MG63 (cell line): ENCODE data around the gene GPRC5A. TPM values are rescaled to one million over a fixed set of nuclear protein-coding genes. Genes with fewer than 3 reads are reported as not detected.

Experiments
- DNase-seq: peaks from one replicate; pipeline ENCODE4 v3.0.0-alpha.2; 2020
- H3K27me3 ChIP-seq: fragments of 250-450 bp; sonication (Bioruptor Pico); 2 replicates; pipeline ENCODE4 v1.5.1; 2020; ENCODE audit warnings: mild to moderate bottlenecking, moderate library complexity
- H3K36me3 ChIP-seq: fragments of 250-450 bp; sonication (Bioruptor Pico); 2 replicates; pipeline ENCODE4 v1.5.1; 2020; ENCODE audit warnings: mild to moderate bottlenecking, moderate library complexity
- H3K4me3 ChIP-seq: fragments of 250-450 bp; sonication (Bioruptor Pico); 2 replicates; pipeline ENCODE4 v1.5.1; 2020; ENCODE audit warnings: mild to moderate bottlenecking, moderate library complexity
- H3K9me3 ChIP-seq: fragments of 250-450 bp; sonication (Bioruptor Pico); 2 replicates; pipeline ENCODE4 v1.5.1; 2020; ENCODE audit warnings: mild to moderate bottlenecking, moderate library complexity
- total RNA-seq: library from RNA; depleted of rRNA; stranded (reverse); fragments of >200 nt; shearing (Covaris generic); gene quantifications from 2 replicates; pipeline ENCODE4 v1.2.3, GENCODE V29; 2014; ENCODE audit warnings: low replicate concordance

The GPRC5A gene
- total RNA-seq, 1 experiment from 2014 or later: 11.0 TPM

GRCh38 chr12:12922978-12923377, 31.6 kb downstream of the GPRC5A start:
- H3K4me3 ChIP-seq: no peak overlapping the region
- H3K9me3 ChIP-seq: no peaks in the 10 kb centered on the region
- peaks cover 7% of the 10 kb centered on the region; the same call in 1 of the 2 replicates for H3K36me3 ChIP-seq
- no peak for DNase-seq
- no peaks in the 10 kb centered on the region for H3K27me3 ChIP-seq

- peaks cover 7% of the 10 kb centered on the region; the same call in 1 of the 2 replicates for H3K36me3 ChIP-seq
- no peak overlapping the region for H3K4me3 ChIP-seq
- H3K9me3 ChIP-seq: no peaks in the 10 kb centered on the region
- no peaks in the 10 kb centered on the region for H3K27me3 ChIP-seq
- DNase-seq: no peak
Measured at GRCh38 chr12:12924169-12924568, 32.8 kb downstream of the GPRC5A start.

- H3K9me3 ChIP-seq: no peaks in the 10 kb centered on the region
- no peaks in the 10 kb centered on the region for H3K36me3 ChIP-seq
- H3K4me3 ChIP-seq: no peak overlapping the region
- DNase-seq: no peak
- no peaks in the 10 kb centered on the region for H3K27me3 ChIP-seq
Measured at GRCh38 chr12:12925388-12925787, 34.0 kb downstream of the GPRC5A start.

GRCh38 chr12:12926571-12927071, 35.3 kb downstream of the GPRC5A start:
- H3K9me3 ChIP-seq: no peaks in the 10 kb centered on the region
- H3K36me3 ChIP-seq: no peaks in the 10 kb centered on the region
- no peaks in the 10 kb centered on the region for H3K27me3 ChIP-seq
- DNase-seq: no peak
- H3K4me3 ChIP-seq: no peak overlapping the region

- Histone ChIP-seq H3K36me3 (no peaks in the 10 kb centered on the region), H3K4me3 (no peak overlapping the region), H3K27me3 (no peaks in the 10 kb centered on the region), H3K9me3 (no peaks in the 10 kb centered on the region)
- DNase-seq: no peak
Measured at GRCh38 chr12:12927211-12928079, 36.1 kb downstream of the GPRC5A start.

GRCh38 chr12:12929696-12930095, 38.3 kb downstream of the GPRC5A start:
- H3K27me3 ChIP-seq: no peaks in the 10 kb centered on the region
- DNase-seq: no peak
- no peaks in the 10 kb centered on the region for H3K36me3 ChIP-seq
- H3K4me3 ChIP-seq: no peak overlapping the region
- no peaks in the 10 kb centered on the region for H3K9me3 ChIP-seq

- Histone ChIP-seq H3K4me3 (no peak overlapping the region), H3K27me3 (no peaks in the 10 kb centered on the region), H3K9me3 (no peaks in the 10 kb centered on the region), H3K36me3 (no peaks in the 10 kb centered on the region)
- DNase-seq: no peak
Measured at GRCh38 chr12:12930633-12931219, 39.4 kb downstream of the GPRC5A start.

- H3K27me3 ChIP-seq: no peaks in the 10 kb centered on the region
- DNase-seq: no peak
- H3K9me3 ChIP-seq: no peaks in the 10 kb centered on the region
- H3K4me3 ChIP-seq: no peak overlapping the region
- no peaks in the 10 kb centered on the region for H3K36me3 ChIP-seq
Measured at GRCh38 chr12:12933742-12934141, 42.4 kb downstream of the GPRC5A start.

- Histone ChIP-seq H3K4me3 (no peak overlapping the region), H3K27me3 (no peaks in the 10 kb centered on the region), H3K9me3 (no peaks in the 10 kb centered on the region), H3K36me3 (no peaks in the 10 kb centered on the region)
- no peak for DNase-seq
Measured at GRCh38 chr12:12934556-12934955, 43.2 kb downstream of the GPRC5A start.

- Histone ChIP-seq H3K27me3 (no peaks in the 10 kb centered on the region), H3K4me3 (no peak overlapping the region), H3K36me3 (no peaks in the 10 kb centered on the region), H3K9me3 (no peaks in the 10 kb centered on the region)
- DNase-seq: no peak
Measured at GRCh38 chr12:12936983-12937491, 45.7 kb downstream of the GPRC5A start.

GRCh38 chr12:12938541-12938940, 47.2 kb downstream of the GPRC5A start:
- DNase-seq: no peak
- H3K4me3 ChIP-seq: no peak overlapping the region
- H3K36me3 ChIP-seq: no peaks in the 10 kb centered on the region
- H3K27me3 ChIP-seq: no peaks in the 10 kb centered on the region
- H3K9me3 ChIP-seq: no peaks in the 10 kb centered on the region

GRCh38 chr12:12939888-12940287, 48.5 kb downstream of the GPRC5A start:
- H3K27me3 ChIP-seq: no peaks in the 10 kb centered on the region
- no peaks in the 10 kb centered on the region for H3K9me3 ChIP-seq
- DNase-seq: no peak
- no peak overlapping the region for H3K4me3 ChIP-seq
- H3K36me3 ChIP-seq: no peaks in the 10 kb centered on the region

- DNase-seq: no peak
- Histone ChIP-seq H3K36me3 (no peaks in the 10 kb centered on the region), H3K4me3 (no peak overlapping the region), H3K9me3 (no peaks in the 10 kb centered on the region), H3K27me3 (no peaks in the 10 kb centered on the region)
Measured at GRCh38 chr12:12941450-12942350, 50.3 kb downstream of the GPRC5A start.

- Histone ChIP-seq H3K27me3 (no peaks in the 10 kb centered on the region), H3K4me3 (no peak overlapping the region), H3K36me3 (no peaks in the 10 kb centered on the region), H3K9me3 (no peaks in the 10 kb centered on the region)
- DNase-seq: no peak
Measured at GRCh38 chr12:12943586-12944260, 52.4 kb downstream of the GPRC5A start.

GRCh38 chr12:12945591-12945990, 54.2 kb downstream of the GPRC5A start:
- Histone ChIP-seq H3K9me3 (no peaks in the 10 kb centered on the region), H3K27me3 (no peaks in the 10 kb centered on the region), H3K36me3 (no peaks in the 10 kb centered on the region), H3K4me3 (no peak overlapping the region)
- no peak for DNase-seq

- no peak overlapping the region for H3K4me3 ChIP-seq
- no peaks in the 10 kb centered on the region for H3K36me3 ChIP-seq
- H3K27me3 ChIP-seq: no peaks in the 10 kb centered on the region
- H3K9me3 ChIP-seq: no peaks in the 10 kb centered on the region
- no peak for DNase-seq
Measured at GRCh38 chr12:12946686-12947355, 55.5 kb downstream of the GPRC5A start.
